Thymus (tissue), 11 donors: ENCODE results near the gene CDH4. TPM values are rescaled to one million over a fixed set of nuclear protein-coding genes. Genes with fewer than 3 reads are reported as not detected.

Source experiments
- DNase-seq, 9 donors: peaks; one replicate each; pipeline ENCODE4 v3.0.0-alpha.2; 2013; ENCODE audit warnings: low spot score in 9 of 9, low read depth in 6 of 9, missing footprints in 1 of 9
- H3K27ac ChIP-seq, 2 donors: one replicate each; pipeline ENCODE4 v1.5.1; 2013; ENCODE audit warnings: control low read depth in 1 of 2, low read depth in 1 of 2, low read length in 1 of 2, mild to moderate bottlenecking in 1 of 2, moderate library complexity in 1 of 2
- H3K27me3 ChIP-seq, 2 donors: one replicate each; pipeline ENCODE4 v1.5.1; 2013; ENCODE audit warnings: low read length in 1 of 2; ENCODE audit not compliant: control insufficient read depth in 2 of 2, insufficient read depth in 1 of 2
- H3K36me3 ChIP-seq, 2 donors: one replicate each; pipeline ENCODE4 v1.5.1; 2013; ENCODE audit warnings: low read length in 1 of 2, mild to moderate bottlenecking in 1 of 2, moderate library complexity in 1 of 2; ENCODE audit not compliant: control insufficient read depth in 2 of 2, insufficient read depth in 2 of 2
- H3K4me1 ChIP-seq, 2 donors: one replicate each; pipeline ENCODE4 v1.5.1; 2013; ENCODE audit warnings: low read length in 2 of 2; ENCODE audit not compliant: control insufficient read depth in 2 of 2, insufficient read depth in 2 of 2
- H3K4me3 ChIP-seq, 2 donors: one replicate each; pipeline ENCODE4 v1.5.1; 2013; ENCODE audit warnings: low read length in 2 of 2, control low read depth in 1 of 2, mild to moderate bottlenecking in 1 of 2
- H3K9me3 ChIP-seq, 2 donors: one replicate each; pipeline ENCODE4 v1.5.1; 2013; ENCODE audit warnings: low read length in 1 of 2, mild to moderate bottlenecking in 1 of 2; ENCODE audit not compliant: control insufficient read depth in 2 of 2, insufficient read depth in 1 of 2
- WGBS: extraction: QIAGEN DNeasy Blood & Tissue Kit; methylation state at CpG from one replicate; pipeline ENCODE4 v1.1.7; 2013; 5-methylcytosine and 5-hydroxymethylcytosine counted together
- polyA plus RNA-seq: library from polyadenylated mRNA; stranded (reverse); fragments of 200-250 nt; gene quantifications from one replicate; pipeline ENCODE4 v1.2.3, GENCODE V29; 2013
- total RNA-seq: library from RNA; stranded (reverse); fragments of 120-200 nt; gene quantifications from one replicate; pipeline ENCODE4 v1.2.4, GENCODE V29; 2013
- donor health status: healthy.

Gene CDH4
- total and polyA plus RNA-seq, 2 donors = 0.34 to 0.61 TPM

DNA sequence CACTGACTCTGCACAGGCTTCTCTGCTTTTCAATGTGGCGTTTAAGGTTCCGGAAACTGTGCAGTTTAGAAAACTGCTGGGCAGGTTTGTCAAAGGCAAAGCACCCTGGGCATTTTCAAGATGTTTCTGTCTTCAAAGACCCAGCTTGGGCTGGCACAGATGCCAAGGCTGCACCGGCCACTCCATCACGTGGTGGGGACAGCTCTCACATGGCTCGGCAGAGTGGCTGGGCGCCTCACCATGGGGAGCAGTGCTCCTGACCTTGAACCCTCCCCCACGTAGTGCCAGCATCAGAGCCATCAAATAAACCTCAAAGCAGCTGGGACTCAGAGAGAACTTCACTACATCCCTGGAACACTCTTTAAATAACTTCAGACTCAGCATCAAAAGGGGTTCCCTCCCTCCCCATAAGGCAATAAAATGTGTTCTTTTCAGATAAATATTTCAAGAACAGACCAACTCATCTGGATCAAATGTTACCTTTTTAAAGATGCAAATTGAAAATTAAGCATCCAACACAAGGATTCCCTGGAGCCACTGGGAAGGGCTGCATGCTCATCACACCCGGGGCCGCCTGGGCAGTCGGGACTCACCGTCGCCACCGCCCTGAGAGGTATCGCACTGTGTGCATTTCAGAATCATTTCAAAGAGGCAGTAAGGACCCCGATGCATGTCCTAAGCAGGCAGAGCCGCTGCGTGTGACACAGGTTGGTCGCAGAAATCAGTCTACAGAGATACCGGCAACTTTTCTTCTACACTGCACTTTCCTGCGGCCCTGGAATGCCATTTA is 157.1 kb downstream of the CDH4 start:
- no peaks in the 10 kb centered on the region for H3K27me3 ChIP-seq
- peaks cover 2 to 19% of the 10 kb centered on the region in 2 donors for H3K9me3 ChIP-seq
- H3K4me1 ChIP-seq = no peaks in the 10 kb centered on the region
- WGBS = 93% methylated on average over 20 of the region's 20 CpGs
- H3K4me3 ChIP-seq = no peak overlapping the region
- no peak for DNase-seq
- no peaks in the 10 kb centered on the region for H3K36me3 ChIP-seq
- H3K27ac ChIP-seq = no peak overlapping the region

DNA sequence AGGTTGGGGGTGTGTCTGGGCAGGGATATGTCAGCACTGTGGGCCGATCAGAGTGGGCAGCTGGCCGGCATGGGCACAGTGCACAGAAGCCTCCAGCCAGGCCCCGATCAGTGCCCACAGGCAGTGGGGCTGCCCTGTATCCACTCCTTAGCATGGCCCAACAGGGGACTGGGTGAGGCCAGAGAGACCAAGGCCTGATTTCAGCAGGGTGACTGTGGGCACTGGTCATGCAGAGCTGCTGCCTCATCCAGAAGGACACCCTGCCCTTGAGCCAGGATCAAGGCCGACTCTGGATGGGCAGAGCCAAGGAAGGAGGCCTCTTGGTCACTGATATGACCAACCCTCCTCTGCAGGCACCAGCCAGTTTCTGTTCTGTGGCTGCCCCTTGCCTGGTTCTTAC is 159.7 kb downstream of the CDH4 start:
- Histone ChIP-seq H3K4me3 (no peak overlapping the region), H3K27me3 (no peaks in the 10 kb centered on the region), H3K36me3 (no peaks in the 10 kb centered on the region), H3K9me3 (peaks cover 4 to 29% of the 10 kb centered on the region in 2 donors), H3K27ac (no peak overlapping the region), H3K4me1 (no peaks in the 10 kb centered on the region)
- DNase-seq = no peak
- 93% methylated on average over 4 of the region's 4 CpGs for WGBS

- Histone ChIP-seq H3K27ac (no peak overlapping the region), H3K27me3 (no peaks in the 10 kb centered on the region), H3K36me3 (no peaks in the 10 kb centered on the region), H3K4me3 (no peak overlapping the region), H3K9me3 (peaks cover 4 to 27% of the 10 kb centered on the region in 2 donors), H3K4me1 (no peaks in the 10 kb centered on the region)
- 95% methylated on average over 4 of the region's 4 CpGs for WGBS
- no peak for DNase-seq
These were observed 161.7 kb downstream of the CDH4 start for GRCh38 chr20:61413752-61414151.

- H3K4me1 ChIP-seq = no peaks in the 10 kb centered on the region
- no peaks in the 10 kb centered on the region for H3K36me3 ChIP-seq
- no peaks in the 10 kb centered on the region for H3K27me3 ChIP-seq
- H3K9me3 ChIP-seq = peaks cover 6 to 28% of the 10 kb centered on the region in 2 donors
- no peak overlapping the region for H3K27ac ChIP-seq
- WGBS = 86% methylated on average over 11 of the region's 11 CpGs
- H3K4me3 ChIP-seq = no peak overlapping the region
- DNase-seq = no peak
These were observed 162.5 kb downstream of the CDH4 start for GRCh38 chr20:61414455-61414991.

- H3K9me3 ChIP-seq = peaks cover 7 to 32% of the 10 kb centered on the region in 2 donors
- no peaks in the 10 kb centered on the region for H3K36me3 ChIP-seq
- 97% methylated on average over 7 of the region's 7 CpGs for WGBS
- no peak overlapping the region for H3K4me3 ChIP-seq
- no peaks in the 10 kb centered on the region for H3K4me1 ChIP-seq
- no peaks in the 10 kb centered on the region for H3K27me3 ChIP-seq
- no peak for DNase-seq
- no peak overlapping the region for H3K27ac ChIP-seq
These were observed 164.5 kb downstream of the CDH4 start for GRCh38 chr20:61416546-61416945.

GRCh38 chr20:61417221-61417941 is 165.3 kb downstream of the CDH4 start:
- Histone ChIP-seq H3K27ac (no peak overlapping the region), H3K4me1 (no peaks in the 10 kb centered on the region), H3K4me3 (no peak overlapping the region), H3K27me3 (no peaks in the 10 kb centered on the region), H3K36me3 (no peaks in the 10 kb centered on the region), H3K9me3 (peaks cover 7 to 32% of the 10 kb centered on the region in 2 donors)
- WGBS = 88% methylated on average over 16 of the region's 16 CpGs
- DNase-seq = no peak

DNA sequence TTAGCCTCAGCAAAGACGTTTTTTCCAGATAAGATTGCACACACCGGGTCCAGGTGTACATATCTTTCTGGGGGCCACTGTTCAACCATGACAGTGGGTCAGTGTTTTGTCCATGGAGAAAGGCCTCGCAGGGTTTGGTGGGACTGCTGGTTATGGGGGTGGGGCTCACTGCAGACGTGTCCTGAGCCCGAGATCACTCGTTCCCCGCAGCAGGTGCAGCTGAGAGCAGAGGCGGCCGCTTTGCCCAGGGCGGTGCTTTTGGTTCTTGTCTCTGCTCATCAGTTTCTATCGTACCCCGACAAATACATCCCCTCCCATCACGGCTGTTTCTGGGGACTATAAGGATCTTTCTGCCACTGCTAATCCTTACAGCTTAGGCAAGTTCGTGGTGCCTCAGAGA is 166.9 kb downstream of the CDH4 start:
- H3K36me3 ChIP-seq = no peaks in the 10 kb centered on the region
- 90% methylated on average over 14 of the region's 14 CpGs for WGBS
- no peaks in the 10 kb centered on the region for H3K27me3 ChIP-seq
- DNase-seq = no peak
- H3K27ac ChIP-seq = no peak overlapping the region
- H3K4me1 ChIP-seq = no peaks in the 10 kb centered on the region
- peaks cover 7 to 18% of the 10 kb centered on the region in 2 donors for H3K9me3 ChIP-seq
- H3K4me3 ChIP-seq = no peak overlapping the region

- Histone ChIP-seq H3K4me1 (no peaks in the 10 kb centered on the region), H3K27me3 (no peaks in the 10 kb centered on the region), H3K36me3 (no peaks in the 10 kb centered on the region), H3K4me3 (no peak overlapping the region), H3K27ac (no peak overlapping the region), H3K9me3 (peaks cover 7 to 14% of the 10 kb centered on the region in 2 donors)
- 81% methylated on average over 6 of the region's 6 CpGs for WGBS
- no peak for DNase-seq
These were observed 167.4 kb downstream of the CDH4 start for GRCh38 chr20:61419501-61419900.

DNA sequence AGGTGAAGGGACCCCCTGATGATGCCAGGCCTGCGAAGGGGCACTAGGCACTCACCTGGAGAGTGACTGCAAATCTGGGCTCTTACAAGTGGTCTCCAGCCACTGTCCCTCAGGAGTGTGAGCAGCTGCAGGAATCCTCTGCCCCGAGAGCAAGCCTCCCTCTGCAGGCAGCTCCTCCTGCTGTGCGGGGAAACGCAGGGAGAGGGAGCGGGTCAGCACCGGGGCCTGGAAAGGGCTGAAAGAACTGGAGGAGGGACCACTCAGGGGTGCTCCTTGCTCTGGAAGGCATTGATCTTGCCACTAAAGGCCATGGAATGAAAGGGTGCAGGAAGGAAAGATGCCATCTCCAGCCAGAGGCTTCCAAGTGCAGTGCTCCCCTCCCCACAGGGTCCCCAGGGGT is 168.0 kb downstream of the CDH4 start:
- Histone ChIP-seq H3K27ac (no peak overlapping the region), H3K27me3 (no peaks in the 10 kb centered on the region), H3K36me3 (no peaks in the 10 kb centered on the region), H3K9me3 (peaks cover 5 to 14% of the 10 kb centered on the region in 2 donors), H3K4me3 (no peak overlapping the region), H3K4me1 (no peaks in the 10 kb centered on the region)
- no peak for DNase-seq
- 93% methylated on average over 6 of the region's 6 CpGs for whole genome bisulfite sequencing
